ENCODE measurements around the gene DCPS. TPM values are rescaled to one million over a fixed set of nuclear protein-coding genes. Genes with fewer than 3 reads are reported as not detected.
A peak's percentile ranks its signal among the peaks of the same experiment; 100 is the strongest.

DCPS gene
- total and polyA plus RNA-seq, 8 donors: 8.4 to 16.6 (median 10.5) TPM

GRCh38 chr11:126328001-126328390 is 24.1 kb downstream of the DCPS start:
- Histone ChIP-seq H3K27me3 (no peaks in the 10 kb centered on the region), H3K27ac (peak overlapping the region in 2 of 4 donors; percentile 25 to 63), H3K4me3 (no peak overlapping the region), H3K36me3 (peaks cover 0 to 6% (median 0%) of the 10 kb centered on the region in 3 donors), H3K9me3 (no peaks in the 10 kb centered on the region), H3K4me1 (no peaks in the 10 kb centered on the region)
- DNase-seq (peak in 1 of 6 donors; percentile 52), FAIRE-seq (no peak), ATAC-seq (no peak)
- intact Hi-C loops (cut with DNase I): no loop called here
- WGBS, 2 donors: 91 to 95% methylated on average over 20 of the region's 20 CpGs
- TF ChIP-seq CTCF (IDR thresholded peaks at IDR 0.05): no peak

- DNase-seq: peak in 1 of 6 donors; percentile 53
- H3K36me3 ChIP-seq: peaks cover 0 to 7% (median 0%) of the 10 kb centered on the region in 3 donors
- H3K27ac ChIP-seq: no peak overlapping the region
- 92 to 96% methylated on average over 12 of the region's 12 CpGs for WGBS, 2 donors
- ATAC-seq: peak in 1 of 4 donors; percentile 9
- H3K4me3 ChIP-seq: no peak overlapping the region
- no peaks in the 10 kb centered on the region for H3K27me3 ChIP-seq
- no peak for TF ChIP-seq CTCF (IDR thresholded peaks at IDR 0.05)
- H3K9me3 ChIP-seq: no peaks in the 10 kb centered on the region
- FAIRE-seq: no peak
- no peaks in the 10 kb centered on the region for H3K4me1 ChIP-seq
- intact Hi-C loops (cut with DNase I): no loop called here
Observed at GRCh38 chr11:126328444-126328843, 24.6 kb downstream of the DCPS start.

GRCh38 chr11:126328938-126329643 is 25.2 kb downstream of the DCPS start:
- no peak overlapping the region for H3K27ac ChIP-seq
- FAIRE-seq (no peak), DNase-seq (peak in 1 of 6 donors; percentile 30), ATAC-seq (no peak)
- intact Hi-C loops (cut with DNase I): no loop called here
- no peaks in the 10 kb centered on the region for H3K9me3 ChIP-seq
- H3K4me3 ChIP-seq: no peak overlapping the region
- H3K4me1 ChIP-seq: no peaks in the 10 kb centered on the region
- no peaks in the 10 kb centered on the region for H3K27me3 ChIP-seq
- peaks cover 0 to 7% (median 0%) of the 10 kb centered on the region in 3 donors for H3K36me3 ChIP-seq
- 71 to 76% methylated on average over 9 of the region's 9 CpGs for WGBS, 2 donors
- TF ChIP-seq CTCF (IDR thresholded peaks at IDR 0.05): no peak

DNA sequence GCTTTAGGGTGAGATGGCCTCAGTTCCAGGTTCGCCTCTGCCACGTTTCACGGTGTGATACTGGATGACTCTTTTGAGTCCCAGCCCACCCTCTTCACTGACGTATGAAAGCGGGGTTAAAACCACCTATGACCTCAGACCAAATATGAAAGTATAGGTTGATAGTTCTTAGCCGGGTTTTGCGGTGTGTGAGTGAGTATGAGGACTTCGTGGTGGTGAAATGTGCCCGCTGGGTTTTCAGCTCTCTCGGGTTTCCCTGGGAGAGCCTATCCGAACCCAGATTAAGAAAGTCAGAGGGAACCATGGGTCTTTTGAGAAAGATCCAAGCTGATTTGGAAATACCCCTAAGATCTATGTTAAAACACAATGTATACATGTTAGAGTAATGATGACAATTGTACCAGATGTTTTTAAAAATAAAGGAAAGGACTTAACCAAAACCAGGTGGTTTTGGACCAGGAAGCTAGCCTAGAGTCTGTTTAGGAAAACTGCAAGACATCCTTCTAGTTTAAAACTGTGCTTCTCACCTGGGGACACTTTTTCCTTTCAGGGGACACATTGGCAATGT is 25.9 kb downstream of the DCPS start:
- no peaks in the 10 kb centered on the region for H3K27me3 ChIP-seq
- H3K4me3 ChIP-seq: no peak overlapping the region
- H3K4me1 ChIP-seq: no peaks in the 10 kb centered on the region
- DNase-seq: no peak
- no peak for FAIRE-seq
- WGBS, 2 donors: 92% methylated on average over 11 of the region's 11 CpGs
- ATAC-seq: no peak
- no peaks in the 10 kb centered on the region for H3K9me3 ChIP-seq
- no peak for TF ChIP-seq CTCF (IDR thresholded peaks at IDR 0.05)
- intact Hi-C loops (cut with DNase I): no loop called here
- H3K36me3 ChIP-seq: peaks cover 0 to 7% (median 0%) of the 10 kb centered on the region in 3 donors
- no peak overlapping the region for H3K27ac ChIP-seq

GRCh38 chr11:126331286-126331685 is 27.4 kb downstream of the DCPS start:
- Histone ChIP-seq H3K27ac (no peak overlapping the region), H3K4me1 (no peaks in the 10 kb centered on the region), H3K4me3 (no peak overlapping the region), H3K36me3 (peaks cover 0 to 7% (median 0%) of the 10 kb centered on the region in 3 donors), H3K9me3 (no peaks in the 10 kb centered on the region), H3K27me3 (no peaks in the 10 kb centered on the region)
- ATAC-seq (no peak), DNase-seq (peak in 1 of 6 donors; percentile 30), FAIRE-seq (no peak)
- intact Hi-C loops (cut with DNase I): no loop called here
- no peak for TF ChIP-seq CTCF (IDR thresholded peaks at IDR 0.05)
- WGBS, 2 donors: 96% methylated on average over 13 of the region's 13 CpGs

All from pancreas (tissue), 10 donors.